Cortex of kidney (tissue), 1 donor: Measurements from ENCODE around the gene TOMM20.

Experiments
- DNase-seq: peaks from one replicate; lab custom pipeline; 2025; lab: John Stamatoyannopoulos, UW

Gene TOMM20

DNA sequence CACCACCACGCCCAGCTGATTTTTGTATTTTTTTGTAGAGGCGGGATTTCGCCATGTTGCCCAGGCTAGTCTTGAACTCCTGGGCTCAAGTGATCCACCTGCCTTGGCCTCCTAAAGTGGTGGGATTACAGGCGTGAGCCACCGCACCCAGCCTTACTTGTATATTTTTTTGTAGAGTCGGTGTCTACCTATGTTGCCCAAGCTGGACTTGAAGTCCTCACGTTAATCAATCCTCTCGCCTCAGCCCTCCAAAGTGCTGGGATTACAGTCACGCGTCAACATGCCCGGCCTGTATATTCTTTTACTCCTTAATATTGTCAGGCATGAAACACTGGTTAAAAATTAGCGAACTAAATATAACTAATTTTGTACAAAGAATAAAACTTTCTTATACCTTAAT lies 5.5 kb upstream of the TOMM20 start:
- no peak for DNase-seq

DNA sequence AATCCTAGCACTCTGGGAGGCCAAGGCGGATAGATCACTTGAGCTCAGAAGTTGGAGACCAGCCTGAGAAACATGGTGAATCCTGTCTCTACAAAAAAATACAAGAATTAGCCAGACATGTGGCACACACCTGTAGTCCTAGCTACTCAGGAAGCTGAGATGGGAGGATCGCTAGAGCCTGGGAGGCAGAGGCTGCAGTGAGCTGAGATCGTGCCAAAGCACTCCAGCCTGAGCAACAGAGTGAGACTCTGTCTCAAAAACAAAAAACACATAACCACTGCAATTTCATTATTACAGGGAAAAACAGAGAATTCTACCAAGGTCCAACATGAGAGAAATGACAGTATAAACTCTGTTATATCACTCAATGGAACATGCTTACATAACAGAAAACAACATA lies 4.4 kb upstream of the TOMM20 start:
- DNase-seq: no peak

DNA sequence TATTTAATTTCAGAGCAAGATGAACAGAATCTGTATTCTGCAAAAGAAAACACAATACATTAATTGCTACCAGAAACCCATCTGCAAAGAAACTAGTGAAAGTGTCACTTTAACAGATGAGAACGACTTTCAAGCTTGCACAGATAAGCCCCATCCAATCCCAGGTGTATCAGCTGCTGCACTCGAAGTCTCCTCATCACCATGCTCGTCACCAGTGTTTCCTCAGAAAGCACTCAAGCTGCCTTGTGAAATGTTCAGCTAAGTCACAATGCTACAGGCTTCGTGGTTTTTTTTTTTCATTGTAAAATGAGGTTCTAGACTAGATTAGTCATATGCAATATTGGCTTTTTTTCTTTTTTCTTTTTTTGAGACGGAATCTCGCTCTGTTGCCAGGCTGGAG lies 3.3 kb upstream of the TOMM20 start:
- no peak for DNase-seq

DNA sequence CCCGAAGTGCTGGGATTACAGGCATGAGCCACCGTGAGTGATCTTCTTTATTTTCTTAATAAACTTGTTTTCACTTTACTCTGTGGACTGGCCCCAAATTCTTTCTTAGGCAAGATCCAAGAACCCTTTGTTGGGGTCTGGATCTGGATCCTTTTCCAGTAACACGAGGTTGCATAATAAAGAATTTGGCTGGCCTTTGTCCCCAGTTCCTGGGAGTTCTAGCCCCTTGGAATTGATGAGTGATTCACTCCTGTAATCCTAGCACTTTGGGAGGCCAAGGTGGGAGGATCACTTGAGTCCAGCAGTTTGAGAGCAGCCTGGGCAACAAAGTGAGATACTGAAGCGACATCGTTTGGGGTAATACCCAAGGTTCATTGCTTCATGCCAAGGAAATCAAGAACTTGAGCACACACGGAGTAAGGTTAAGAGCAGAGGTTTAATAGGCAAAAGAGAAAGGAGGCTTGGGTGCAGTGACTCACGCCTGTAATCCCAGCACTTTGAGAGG lies 2.2 kb upstream of the TOMM20 start:
- no peak for DNase-seq

DNA sequence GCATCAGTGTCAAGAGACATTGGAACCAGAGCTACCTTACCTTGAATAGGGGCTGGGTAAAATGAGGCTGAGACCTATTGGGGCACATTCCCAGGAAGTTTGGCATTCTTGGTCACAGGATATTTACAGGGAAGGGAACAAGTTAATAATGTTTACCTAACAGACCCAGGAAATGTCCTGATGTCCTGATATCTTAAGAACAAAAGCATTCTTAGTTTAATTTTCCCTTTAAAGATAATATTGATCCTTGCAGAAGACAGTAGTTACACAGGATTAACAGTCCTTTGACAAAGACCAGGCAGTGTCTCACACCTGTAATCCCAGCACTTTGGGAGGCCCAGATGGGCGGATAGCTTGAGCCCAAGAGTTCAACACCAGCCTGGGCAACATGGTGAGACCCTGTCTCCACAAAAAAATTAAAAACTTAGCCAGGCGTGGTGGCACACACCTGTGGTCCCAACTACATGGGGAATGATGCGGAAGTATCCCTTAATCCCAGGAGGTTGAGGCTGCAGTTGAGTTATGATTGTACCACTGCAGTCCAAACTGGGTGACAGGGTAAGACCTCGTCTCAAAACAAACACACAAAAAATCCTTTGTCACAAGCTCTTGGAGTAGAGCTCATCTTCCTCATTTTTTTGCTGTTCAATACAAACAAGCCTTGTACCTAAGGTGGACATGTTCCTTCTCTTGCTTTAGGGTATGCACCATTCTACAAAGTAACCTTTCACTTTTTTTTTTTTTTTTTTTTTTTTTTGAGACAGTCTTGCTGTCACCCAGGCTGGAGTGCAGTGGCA lies 1.3 kb upstream of the TOMM20 start:
- DNase-seq: no peak

DNA sequence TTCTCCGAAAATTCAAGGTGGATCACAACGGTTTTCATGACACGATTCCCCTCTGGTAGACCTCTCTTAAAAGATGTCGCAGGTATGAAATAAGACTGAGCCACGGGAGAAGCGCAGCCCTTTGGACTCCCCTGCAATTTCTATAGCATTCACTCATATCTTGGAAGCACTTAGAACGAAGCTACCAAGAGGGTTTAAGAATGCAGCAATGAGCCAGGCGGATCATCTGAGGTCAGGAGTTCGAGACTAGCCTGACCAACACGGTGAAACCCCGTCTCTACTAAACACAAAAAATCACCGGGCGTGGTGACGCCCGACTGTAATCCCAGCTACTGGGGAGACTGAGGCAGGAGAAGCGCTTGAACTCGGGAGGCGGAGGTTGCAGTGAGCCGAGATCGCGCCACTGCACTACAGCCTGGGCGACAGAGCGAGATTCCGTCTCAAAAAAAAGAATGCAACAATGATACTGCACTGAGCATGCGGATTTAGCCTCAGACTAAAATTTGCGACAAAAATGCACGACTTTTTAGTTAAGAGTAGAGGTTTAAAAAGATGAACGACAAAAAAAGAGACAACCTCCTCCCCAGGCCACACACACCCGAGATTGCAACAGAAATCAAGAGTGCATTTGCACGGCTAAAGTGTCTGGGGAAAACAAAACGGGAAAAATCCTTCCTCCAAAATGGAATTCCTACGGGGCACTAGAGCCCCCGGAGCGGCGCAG lies 743 bp downstream of the TOMM20 start:
- no peak for DNase-seq

DNA sequence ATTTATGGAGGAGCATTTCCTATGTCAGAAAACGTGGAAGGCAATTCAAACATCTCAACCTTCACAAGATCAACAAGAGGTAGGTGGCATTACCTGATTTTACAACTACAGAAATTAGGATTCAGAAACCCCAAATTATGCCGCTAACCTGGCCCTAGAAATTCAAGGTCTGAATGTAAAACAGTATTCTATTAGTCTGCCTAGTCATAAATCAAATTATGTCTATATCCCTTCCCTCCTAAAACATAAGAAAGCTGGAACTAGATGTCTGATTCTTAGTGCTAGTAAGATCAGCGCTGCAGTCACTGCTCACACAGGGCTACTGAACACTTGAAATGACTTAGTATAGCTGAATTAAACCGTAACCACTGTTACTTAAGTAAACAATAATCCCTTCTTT lies 1.4 kb downstream of the TOMM20 start:
- no peak for DNase-seq

DNA sequence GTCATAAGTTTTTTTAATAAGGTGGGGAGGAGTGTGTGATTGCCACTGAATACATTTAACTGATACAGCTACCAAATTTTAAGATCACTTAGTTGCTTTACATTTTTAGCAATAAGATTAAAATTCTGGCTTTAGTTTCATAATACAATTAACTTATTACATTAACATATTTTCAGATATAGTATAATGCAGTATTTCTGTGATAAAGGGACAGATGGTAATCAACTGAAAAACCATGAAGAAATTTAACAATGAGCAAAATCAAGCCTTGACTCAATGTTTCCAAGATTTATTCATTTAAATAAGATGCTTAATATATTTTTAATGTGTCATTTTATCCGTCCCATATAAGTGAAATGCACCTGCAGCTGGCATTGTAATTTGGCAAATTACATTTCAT lies 4.0 kb downstream of the TOMM20 start:
- no peak for DNase-seq

DNA sequence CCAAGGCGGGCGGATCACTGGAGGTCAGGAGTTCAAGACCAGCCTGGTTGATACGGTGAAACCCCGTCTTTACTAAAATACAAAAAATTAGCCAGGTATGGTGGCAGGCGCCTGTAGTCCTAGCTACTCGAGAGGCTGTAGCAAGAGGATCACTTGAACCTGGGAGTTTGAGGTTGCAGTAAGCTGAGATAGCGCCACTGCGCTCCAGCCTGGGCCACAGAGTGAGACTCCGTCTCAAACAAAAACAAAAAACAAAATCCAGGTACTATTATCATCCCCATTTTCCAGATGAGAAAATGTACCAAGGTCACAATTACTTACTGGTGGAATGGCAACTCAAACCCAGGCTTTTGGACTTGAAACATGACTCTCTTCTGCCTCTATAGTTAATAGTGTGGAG lies 4.5 kb downstream of the TOMM20 start:
- no peak for DNase-seq

DNA sequence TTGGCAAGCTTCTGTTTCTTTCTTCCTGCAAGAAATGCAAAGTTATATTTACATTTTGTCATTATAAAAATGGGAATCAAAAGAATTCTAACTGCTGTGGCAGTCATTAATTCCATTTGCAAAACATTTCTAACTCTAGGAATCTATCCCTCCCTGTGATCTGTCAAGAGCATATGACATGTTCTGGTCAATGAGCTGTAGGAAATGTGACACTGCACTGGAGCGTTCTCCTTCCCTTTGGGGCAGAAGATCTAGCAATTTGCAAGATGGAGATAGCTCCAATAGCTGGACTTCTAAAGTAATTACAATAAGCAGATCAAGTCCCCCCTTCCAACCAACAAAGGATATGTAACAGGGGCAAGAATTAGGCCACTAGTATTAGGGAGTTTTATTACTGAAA lies 6.3 kb downstream of the TOMM20 start:
- DNase-seq: no peak

DNA sequence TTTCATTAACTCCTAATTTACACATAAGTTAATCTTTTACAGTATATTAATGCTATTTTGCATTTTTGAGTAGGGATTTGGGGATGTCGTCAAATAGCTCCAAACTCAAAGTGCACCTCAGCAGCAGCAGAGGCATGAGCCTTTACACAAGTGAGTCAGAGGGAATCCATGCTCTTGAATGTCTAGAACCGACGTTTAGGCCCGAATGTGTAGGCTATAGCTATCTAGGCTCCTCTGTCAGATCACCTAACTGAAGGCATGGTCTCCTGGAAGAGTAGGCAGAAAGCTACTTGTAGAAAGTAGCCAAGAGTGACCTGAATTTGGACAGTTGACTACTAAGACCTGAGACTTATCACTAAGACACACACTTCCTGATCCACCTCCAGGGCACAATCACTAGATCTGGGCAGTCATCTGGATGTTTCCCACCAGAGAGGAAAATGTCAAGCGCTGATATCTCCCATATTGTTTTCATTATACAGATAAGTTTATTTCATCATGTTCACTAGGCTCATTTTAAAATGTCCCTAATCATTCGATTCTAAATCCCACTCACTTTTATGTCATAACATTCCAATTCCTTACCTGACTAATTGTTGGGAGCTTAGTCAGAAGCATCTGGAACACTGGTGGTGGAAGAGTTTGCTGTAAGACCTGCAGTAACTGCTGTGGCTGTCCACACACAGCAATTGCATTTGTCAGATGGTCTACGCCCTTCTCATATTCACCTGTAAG lies 15.3 kb downstream of the TOMM20 start:
- DNase-seq: no peak

DNA sequence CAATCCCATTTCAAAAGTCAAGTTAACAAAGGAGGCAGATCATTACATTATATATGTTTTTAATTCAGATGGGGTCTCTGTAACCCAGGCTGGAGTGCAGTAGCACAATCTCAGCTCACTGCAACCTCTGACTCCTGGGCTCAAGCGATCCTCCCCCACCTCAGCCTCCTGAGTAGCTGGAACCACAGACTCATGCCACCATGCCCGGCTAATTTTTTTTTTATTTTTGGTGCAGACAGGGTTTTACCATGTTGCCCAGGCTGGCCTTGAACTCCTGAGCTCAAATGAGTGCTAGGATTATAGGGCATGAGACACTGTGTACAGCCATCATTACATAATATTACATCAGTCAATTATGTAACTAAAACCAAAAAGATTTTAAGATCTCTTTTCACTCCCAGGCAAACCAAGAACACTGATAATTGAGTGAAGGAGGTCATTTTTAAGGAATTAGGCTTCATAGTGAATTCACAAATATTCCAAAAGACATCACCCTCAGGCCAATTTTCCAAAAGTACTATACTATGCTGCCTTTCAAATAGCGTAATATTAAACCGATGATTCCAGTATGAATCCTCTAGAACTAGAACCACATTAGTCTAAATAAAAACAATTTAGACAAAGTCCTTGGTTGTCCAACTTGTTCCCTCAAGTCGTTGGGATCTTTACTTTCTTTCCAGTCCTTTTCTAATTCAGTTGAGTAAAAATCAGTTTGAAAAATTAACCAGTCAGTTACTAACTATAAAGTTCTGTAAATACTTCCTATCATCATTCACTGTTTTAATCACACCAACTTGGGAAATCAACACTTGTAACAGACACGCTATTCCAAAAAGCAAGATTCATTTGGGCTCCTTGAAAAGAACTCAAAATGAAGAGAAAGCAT lies 16.1 kb downstream of the TOMM20 start:
- no peak for DNase-seq

DNA sequence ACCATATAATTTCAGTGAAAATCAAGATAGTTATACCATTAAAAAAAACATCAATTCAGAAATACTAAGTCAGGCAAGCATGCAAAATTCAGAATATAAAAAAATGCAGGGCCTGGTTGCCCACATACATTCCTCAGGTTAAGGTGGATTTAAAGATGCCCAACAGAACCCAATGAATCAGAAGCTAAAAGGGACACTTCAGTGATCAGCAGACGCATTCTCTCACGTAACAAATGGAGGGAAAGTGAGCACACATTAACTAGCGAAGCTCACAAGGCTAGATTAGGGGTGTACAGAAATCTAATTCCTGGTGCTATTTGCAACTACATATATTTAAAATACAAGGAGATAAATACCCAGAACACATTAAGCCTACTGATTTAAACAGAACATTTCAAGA lies 17.5 kb downstream of the TOMM20 start:
- no peak for DNase-seq

DNA sequence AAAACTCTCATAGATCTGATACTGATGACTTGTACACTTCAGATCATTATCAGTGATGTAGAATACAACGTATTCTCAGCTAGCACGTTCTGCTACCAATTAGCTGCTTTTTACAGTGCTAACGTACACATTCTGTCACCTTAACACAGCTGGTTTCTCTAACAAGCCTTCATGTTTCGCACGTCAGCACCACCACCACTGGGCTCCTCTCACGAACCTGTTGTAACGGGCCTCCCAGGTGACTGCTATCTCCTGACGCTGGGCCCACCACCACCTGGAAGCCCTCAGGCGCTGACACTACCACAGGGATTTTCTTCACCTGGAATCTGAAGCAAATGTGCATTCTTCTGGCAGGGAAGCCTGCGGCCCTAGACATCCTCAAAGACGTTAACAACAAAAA lies 19.8 kb downstream of the TOMM20 start:
- DNase-seq: no peak

DNA sequence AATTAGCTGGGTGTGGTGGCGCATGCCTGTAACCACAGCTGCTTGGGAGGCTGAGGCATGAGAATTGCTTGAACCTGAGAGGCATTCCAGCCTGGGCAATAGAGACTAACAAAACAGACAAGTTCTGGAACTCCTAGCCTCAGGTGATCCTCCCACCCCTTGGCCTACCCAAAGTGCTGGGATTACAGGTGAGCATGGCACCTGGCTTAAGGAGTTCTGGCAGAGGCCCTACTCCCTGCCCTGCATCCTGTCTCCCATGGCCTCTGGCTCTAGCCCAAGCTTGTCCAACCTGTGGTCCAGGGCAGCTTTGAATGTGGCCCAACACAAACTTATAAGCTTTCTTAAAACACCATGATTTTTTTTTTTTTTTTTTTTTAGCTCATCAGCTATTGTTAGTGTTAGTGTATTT lies 20.4 kb downstream of the TOMM20 start:
- DNase-seq: no peak

DNA sequence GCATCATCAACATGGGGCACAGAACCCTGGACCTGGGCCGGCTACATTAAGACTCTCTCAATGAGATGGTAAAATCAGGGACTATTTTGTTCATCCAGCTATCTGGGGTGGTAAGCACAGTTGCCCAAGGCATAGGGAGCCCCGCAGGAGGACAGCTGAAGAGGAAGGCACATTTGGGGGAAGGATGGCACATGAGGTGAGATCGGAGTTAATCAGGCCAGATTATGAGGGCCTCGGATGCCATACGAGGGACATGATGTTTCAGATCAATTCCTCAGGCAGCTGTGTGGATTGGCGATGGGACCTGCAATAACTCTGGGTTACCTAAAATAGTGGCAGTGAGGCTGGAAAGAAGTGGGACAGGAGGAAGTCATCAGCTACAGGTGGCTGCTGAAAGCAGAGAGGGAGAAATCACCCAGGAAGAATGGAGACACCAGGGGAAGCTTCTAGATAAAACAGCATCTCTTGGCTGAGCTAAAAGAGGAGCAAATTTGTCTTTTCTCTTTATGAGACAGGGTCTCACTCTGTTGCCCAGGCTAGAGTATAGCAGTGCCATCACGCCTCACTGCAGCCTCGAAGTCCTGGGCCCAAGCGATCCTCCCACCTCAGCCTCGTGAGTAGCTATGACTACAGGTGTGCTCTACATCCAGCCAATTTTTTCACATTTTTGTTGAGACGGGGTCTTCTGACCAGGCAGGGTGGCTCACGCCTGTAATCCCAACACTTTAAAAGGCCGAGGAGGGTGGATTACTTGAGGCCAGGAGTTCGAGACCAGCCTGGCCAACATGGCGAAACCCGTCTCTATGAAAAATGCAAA lies 21.1 kb downstream of the TOMM20 start:
- no peak for DNase-seq

DNA sequence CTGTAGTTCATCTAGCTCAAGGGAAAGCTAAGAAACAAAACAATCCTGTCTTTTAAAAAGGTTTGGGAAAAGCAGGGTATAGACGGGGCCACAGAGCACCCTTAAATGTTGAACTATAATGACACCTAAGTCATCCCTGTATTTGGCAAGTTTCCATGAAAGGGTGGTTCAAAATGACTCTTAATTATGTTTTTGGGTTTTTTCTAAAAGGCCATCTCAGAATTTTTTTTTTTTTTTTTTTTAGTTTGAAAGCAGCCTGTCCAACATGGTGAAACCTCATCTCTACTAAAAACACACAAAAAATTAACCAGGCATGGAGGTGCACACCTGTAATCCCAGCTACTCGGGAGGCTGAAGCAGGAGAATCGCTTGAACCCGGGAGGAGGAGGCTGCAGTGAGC lies 22.2 kb downstream of the TOMM20 start:
- DNase-seq: no peak

DNA sequence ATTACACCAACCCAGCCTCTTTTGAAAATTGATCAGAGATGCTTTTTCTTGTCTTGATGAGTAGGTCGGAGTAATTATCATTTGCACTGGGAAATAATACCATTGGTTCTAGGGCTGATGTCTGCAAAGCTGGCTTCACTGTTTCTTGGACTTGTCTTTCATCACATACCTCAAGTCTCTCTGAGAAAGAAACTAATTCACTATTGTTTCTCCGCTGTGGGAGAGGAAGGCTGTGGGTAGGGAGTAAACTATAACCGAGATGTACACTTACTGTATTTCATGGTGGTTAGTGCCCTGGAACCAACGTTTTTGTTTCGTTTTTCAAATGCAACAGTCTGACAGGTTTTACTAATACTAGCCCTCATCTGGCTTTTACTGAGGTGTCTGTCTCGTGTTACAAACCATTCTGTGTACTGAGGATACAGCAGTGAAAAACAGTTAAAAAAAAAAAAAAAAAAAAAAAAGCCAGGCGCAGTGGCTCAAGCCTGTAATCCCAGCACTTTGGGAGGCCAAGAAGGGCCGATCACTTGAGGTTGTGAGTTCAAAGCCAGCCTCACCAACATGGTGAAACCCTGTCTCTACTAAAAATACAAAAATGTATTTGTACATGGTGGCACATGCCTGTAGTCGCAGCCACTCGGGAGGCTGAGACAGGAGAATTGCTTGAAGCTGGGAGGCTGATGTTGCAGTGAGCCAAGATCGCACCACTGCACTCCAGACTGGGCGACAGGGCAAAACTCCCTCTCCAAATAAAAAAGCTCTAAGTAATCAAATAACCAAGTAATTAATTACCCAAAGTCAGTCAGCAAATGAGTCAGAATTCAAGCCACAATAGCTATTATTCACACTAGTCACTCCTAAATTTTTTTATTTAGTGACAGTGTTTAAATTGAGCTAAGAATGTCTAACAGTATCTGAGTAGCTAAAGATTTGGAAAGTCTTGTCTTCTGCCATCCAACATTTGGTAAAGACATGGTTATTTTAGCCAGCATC lies 23.3 kb downstream of the TOMM20 start:
- no peak for DNase-seq

DNA sequence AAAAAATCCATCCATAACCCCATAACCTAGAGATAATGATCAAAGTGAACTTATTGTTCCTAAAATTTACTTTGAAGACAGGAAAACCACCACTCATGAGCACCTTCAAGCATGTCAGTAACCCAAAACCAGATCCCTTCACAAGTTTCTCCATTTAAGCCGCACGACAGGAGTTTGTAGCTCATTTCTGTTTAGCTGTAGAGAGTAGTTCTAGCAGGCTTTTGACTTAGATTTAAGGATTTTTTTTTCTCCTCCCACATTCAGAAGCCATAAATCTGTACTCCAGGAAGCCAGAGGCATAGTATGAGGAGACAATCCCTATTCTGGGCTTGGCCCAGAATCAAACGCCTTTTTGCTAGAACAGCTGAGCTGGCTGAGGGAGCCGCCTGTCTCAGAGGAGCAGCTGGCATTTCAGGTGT lies 25.6 kb downstream of the TOMM20 start:
- no peak for DNase-seq

DNA sequence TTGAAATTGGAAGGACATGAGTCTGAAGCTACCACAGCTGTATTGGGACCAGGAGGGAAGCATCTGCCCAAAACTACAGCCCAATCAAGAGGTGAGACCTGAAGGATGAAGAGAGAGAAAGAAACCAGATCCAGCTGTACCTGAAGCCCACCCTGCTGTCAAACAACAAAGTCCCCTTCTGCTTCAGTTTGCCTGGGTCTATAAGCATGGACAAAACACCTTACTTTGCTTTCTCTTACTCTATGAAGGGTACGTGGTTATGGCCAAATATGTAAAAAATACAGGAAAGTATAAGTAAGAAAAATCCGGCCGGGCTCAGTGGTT lies 26.4 kb downstream of the TOMM20 start:
- no peak for DNase-seq
